ENCODE data around the gene UBE2V1. TPM values are rescaled to one million over a fixed set of nuclear protein-coding genes. Genes with fewer than 3 reads are reported as not detected.

The UBE2V1 gene
- total and polyA plus RNA-seq, 2 of the 13 experiments (the other 11 are each of a cell fraction or from before 2014, with no cell fraction given), result 81.3 to 132 TPM

GRCh38 chr20:50044353-50044960 lies 68.5 kb downstream of the UBE2V1 start (continued):
- TF ChIP-seq, protein P1, sequence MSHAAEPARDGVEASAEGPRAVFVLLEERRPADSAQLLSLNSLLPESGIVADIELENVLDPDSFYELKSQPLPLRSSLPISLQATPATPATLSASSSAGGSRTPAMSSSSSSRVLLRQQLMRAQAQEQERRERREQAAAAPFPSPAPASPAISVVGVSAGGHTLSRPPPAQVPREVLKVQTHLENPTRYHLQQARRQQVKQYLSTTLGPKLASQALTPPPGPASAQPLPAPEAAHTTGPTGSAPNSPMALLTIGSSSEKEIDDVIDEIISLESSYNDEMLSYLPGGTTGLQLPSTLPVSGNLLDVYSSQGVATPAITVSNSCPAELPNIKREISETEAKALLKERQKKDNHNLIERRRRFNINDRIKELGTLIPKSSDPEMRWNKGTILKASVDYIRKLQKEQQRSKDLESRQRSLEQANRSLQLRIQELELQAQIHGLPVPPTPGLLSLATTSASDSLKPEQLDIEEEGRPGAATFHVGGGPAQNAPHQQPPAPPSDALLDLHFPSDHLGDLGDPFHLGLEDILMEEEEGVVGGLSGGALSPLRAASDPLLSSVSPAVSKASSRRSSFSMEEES (CRISPR knock-in tag; IDR thresholded peaks at IDR 0.05), result 0 out of 2 replicates have a peak, but pooled peaks have one; percentile 27
- TF ChIP-seq TBX3 (IDR thresholded peaks at IDR 0.05; ENCODE audit: borderline replicate concordance) (0 out of 2 replicates have a peak, but pooled peaks have one; percentile 25), ZNF629 (CRISPR knock-in tag; conservative IDR thresholded peaks at IDR 0.05) (peak; percentile 71), ZIK1 (CRISPR knock-in tag; IDR thresholded peaks at IDR 0.05; ENCODE audit: borderline replicate concordance, low read depth) (no peak), ZNF614 (CRISPR knock-in tag; IDR thresholded peaks at IDR 0.05; ENCODE audit: borderline replicate concordance) (peak; percentile 60; the same call in 1 of the 2 replicates), NFRKB (IDR thresholded peaks at IDR 0.05) (no peak), ARID4A (CRISPR knock-in tag; IDR thresholded peaks at IDR 0.05; ENCODE audit: borderline replicate concordance) (no peak), ZNF567 (CRISPR knock-in tag; IDR thresholded peaks at IDR 0.05; ENCODE audit: borderline replicate concordance) (0 out of 2 replicates have a peak, but pooled peaks have one; percentile 3), MIER3 (CRISPR knock-in tag; IDR thresholded peaks at IDR 0.05; ENCODE audit: borderline replicate concordance) (0 out of 2 replicates have a peak, but pooled peaks have one; percentile 17), FOXK2 (IDR thresholded peaks at IDR 0.05) (no peak), TOE1 (CRISPR knock-in tag; IDR thresholded peaks at IDR 0.05) (no peak), MEIS1 (CRISPR knock-in tag; IDR thresholded peaks at IDR 0.05; ENCODE audit: borderline replicate concordance) (peak; percentile 39; the same call in 1 of the 2 replicates), PHB2 (IDR thresholded peaks at IDR 0.05; ENCODE audit: partially characterized antibody) (no peak), ZNF652 (CRISPR knock-in tag; IDR thresholded peaks at IDR 0.05; ENCODE audit: borderline replicate concordance, low read depth) (no peak), SUZ12 (IDR thresholded peaks at IDR 0.05; ENCODE audit: low read depth, low read length) (no peak), RFXAP (CRISPR knock-in tag; IDR thresholded peaks at IDR 0.05; ENCODE audit: borderline replicate concordance) (no peak), KMT2A (CRISPR knock-in tag; IDR thresholded peaks at IDR 0.05) (0 out of 2 replicates have a peak, but pooled peaks have one; percentile 34), CHCHD3 (CRISPR knock-in tag; IDR thresholded peaks at IDR 0.05) (no peak), ZNF768 (CRISPR knock-in tag; IDR thresholded peaks at IDR 0.05) (0 out of 2 replicates have a peak, but pooled peaks have one; percentile 35), GABPB1 (CRISPR knock-in tag; IDR thresholded peaks at IDR 0.05) (peak; percentile 31; the same call in 1 of the 2 replicates), ZNF264 (CRISPR knock-in tag; IDR thresholded peaks at IDR 0.05) (no peak)
- TF ChIP-seq, protein P2, sequence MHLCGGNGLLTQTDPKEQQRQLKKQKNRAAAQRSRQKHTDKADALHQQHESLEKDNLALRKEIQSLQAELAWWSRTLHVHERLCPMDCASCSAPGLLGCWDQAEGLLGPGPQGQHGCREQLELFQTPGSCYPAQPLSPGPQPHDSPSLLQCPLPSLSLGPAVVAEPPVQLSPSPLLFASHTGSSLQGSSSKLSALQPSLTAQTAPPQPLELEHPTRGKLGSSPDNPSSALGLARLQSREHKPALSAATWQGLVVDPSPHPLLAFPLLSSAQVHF (CRISPR knock-in tag; IDR thresholded peaks at IDR 0.05), result no peak
- TF ChIP-seq, protein P3, sequence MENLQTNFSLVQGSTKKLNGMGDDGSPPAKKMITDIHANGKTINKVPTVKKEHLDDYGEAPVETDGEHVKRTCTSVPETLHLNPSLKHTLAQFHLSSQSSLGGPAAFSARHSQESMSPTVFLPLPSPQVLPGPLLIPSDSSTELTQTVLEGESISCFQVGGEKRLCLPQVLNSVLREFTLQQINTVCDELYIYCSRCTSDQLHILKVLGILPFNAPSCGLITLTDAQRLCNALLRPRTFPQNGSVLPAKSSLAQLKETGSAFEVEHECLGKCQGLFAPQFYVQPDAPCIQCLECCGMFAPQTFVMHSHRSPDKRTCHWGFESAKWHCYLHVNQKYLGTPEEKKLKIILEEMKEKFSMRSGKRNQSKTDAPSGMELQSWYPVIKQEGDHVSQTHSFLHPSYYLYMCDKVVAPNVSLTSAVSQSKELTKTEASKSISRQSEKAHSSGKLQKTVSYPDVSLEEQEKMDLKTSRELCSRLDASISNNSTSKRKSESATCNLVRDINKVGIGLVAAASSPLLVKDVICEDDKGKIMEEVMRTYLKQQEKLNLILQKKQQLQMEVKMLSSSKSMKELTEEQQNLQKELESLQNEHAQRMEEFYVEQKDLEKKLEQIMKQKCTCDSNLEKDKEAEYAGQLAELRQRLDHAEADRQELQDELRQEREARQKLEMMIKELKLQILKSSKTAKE (CRISPR knock-in tag; IDR thresholded peaks at IDR 0.05; ENCODE audit: borderline replicate concordance), result 0 out of 2 replicates have a peak, but pooled peaks have one; percentile 27
